KMS-11 (cell line): ENCODE results near the gene LTF.
"Not testable (repeated sequence)": the region's sequence is repeated elsewhere in the genome, so short reads cannot be mapped to it uniquely, and the experiment has no call there.

ENCODE experiments used
- H2AFZ ChIP-seq: fragments of 200-600 bp; sonication (generic); 2 replicates; pipeline ENCODE4 v1.6.1; 2016; ENCODE audit warnings: antibody characterized with exemption, mixed run types, low read depth
- H3K27ac ChIP-seq: fragments of 200-600 bp; sonication (generic); 2 replicates; pipeline ENCODE4 v1.6.1; 2016; ENCODE audit warnings: mild to moderate bottlenecking, mixed run types
- H3K27me3 ChIP-seq: fragments of 200-600 bp; sonication (generic); 2 replicates; pipeline ENCODE4 v1.6.1; 2017; ENCODE audit warnings: mild to moderate bottlenecking, low read depth, mixed run types, moderate library complexity; ENCODE audit not compliant: insufficient read depth
- H3K36me3 ChIP-seq: fragments of 200-600 bp; sonication (generic); 2 replicates; pipeline ENCODE4 v1.6.1; 2017; ENCODE audit warnings: mild to moderate bottlenecking, mixed run types; ENCODE audit not compliant: insufficient read depth
- H3K4me1 ChIP-seq: fragments of 200-600 bp; sonication (generic); 2 replicates; pipeline ENCODE4 v1.6.1; 2016; ENCODE audit warnings: mild to moderate bottlenecking, low read depth, mixed run types; ENCODE audit not compliant: poor library complexity, severe bottlenecking
- H3K4me2 ChIP-seq: fragments of 200-600 bp; sonication (generic); 2 replicates; pipeline ENCODE4 v1.7.0; 2016; ENCODE audit warnings: mild to moderate bottlenecking, mixed run types
- H3K4me3 ChIP-seq: fragments of 200-600 bp; sonication (generic); IDR thresholded peaks from 2 replicates; pipeline ENCODE4 v1.6.1; 2017; ENCODE audit warnings: low read depth, low read length, mixed read lengths; ENCODE audit not compliant: insufficient read depth
- H3K79me2 ChIP-seq: fragments of 200-600 bp; sonication (generic); 2 replicates; pipeline ENCODE4 v1.6.1; 2016; ENCODE audit warnings: low read depth, mixed run types; ENCODE audit not compliant: insufficient read depth
- H3K9ac ChIP-seq: fragments of 200-600 bp; sonication (generic); 2 replicates; pipeline ENCODE4 v1.6.1; 2016; ENCODE audit warnings: mild to moderate bottlenecking, mixed run types
- H4K20me1 ChIP-seq: fragments of 200-600 bp; sonication (generic); 2 replicates; pipeline ENCODE4 v1.6.1; 2016; ENCODE audit warnings: mild to moderate bottlenecking, mixed run types; ENCODE audit not compliant: insufficient read depth
- CTCF ChIP-seq: fragments of 200-600 bp; sonication (generic); conservative IDR thresholded peaks from 2 replicates; pipeline ENCODE4 v1.6.1; 2017; ENCODE audit warnings: low read depth, mild to moderate bottlenecking, antibody characterized with exemption, low read length, moderate library complexity, mixed read lengths

LTF gene

GRCh38 chr3:46393011-46393410 is 71.7 kb downstream of the LTF start:
- no peak for TF ChIP-seq CTCF
- Histone ChIP-seq H3K4me1 (peaks cover 15% of the 10 kb centered on the region), H3K36me3 (no peaks in the 10 kb centered on the region), H3K27ac (no peak overlapping the region), H2AFZ (no peak overlapping the region), H3K9ac (no peak overlapping the region), H3K4me3 (no peak overlapping the region), H3K27me3 (no peaks in the 10 kb centered on the region), H4K20me1 (no peaks in the 10 kb centered on the region), H3K4me2 (peak overlapping the region; percentile 29; the same call in 1 of the 2 replicates), H3K79me2 (no peaks in the 10 kb centered on the region)

- not testable (repeated sequence) for H2AFZ ChIP-seq, H3K27ac ChIP-seq, H3K36me3 ChIP-seq, H3K27me3 ChIP-seq, H4K20me1 ChIP-seq, H3K4me2 ChIP-seq, H3K79me2 ChIP-seq, H3K4me3 ChIP-seq, H3K9ac ChIP-seq
- peaks cover 15% of the 10 kb centered on the region for H3K4me1 ChIP-seq
Observed at GRCh38 chr3:46391526-46391925, 73.2 kb downstream of the LTF start.

GRCh38 chr3:46389306-46389705 is 75.4 kb downstream of the LTF start:
- no peaks in the 10 kb centered on the region for H3K79me2 ChIP-seq
- TF ChIP-seq CTCF = no peak
- H2AFZ ChIP-seq = no peak overlapping the region
- no peak overlapping the region for H3K9ac ChIP-seq
- H4K20me1 ChIP-seq = no peaks in the 10 kb centered on the region
- no peak overlapping the region for H3K4me2 ChIP-seq
- H3K27me3 ChIP-seq = no peaks in the 10 kb centered on the region
- H3K27ac ChIP-seq = no peak overlapping the region
- H3K4me1 ChIP-seq = peaks cover 15% of the 10 kb centered on the region
- H3K4me3 ChIP-seq = no peak overlapping the region
- H3K36me3 ChIP-seq = no peaks in the 10 kb centered on the region

GRCh38 chr3:46388847-46389246 is 75.9 kb downstream of the LTF start:
- not testable (repeated sequence) for H3K4me3 ChIP-seq

GRCh38 chr3:46386205-46386604 is 78.5 kb downstream of the LTF start:
- peaks cover 10% of the 10 kb centered on the region for H3K4me1 ChIP-seq
- H4K20me1 ChIP-seq = no peaks in the 10 kb centered on the region
- no peak overlapping the region for H3K9ac ChIP-seq
- no peaks in the 10 kb centered on the region for H3K36me3 ChIP-seq
- H3K4me2 ChIP-seq = no peak overlapping the region
- H3K27me3 ChIP-seq = no peaks in the 10 kb centered on the region
- no peak overlapping the region for H3K4me3 ChIP-seq
- no peak for TF ChIP-seq CTCF
- H3K79me2 ChIP-seq = no peaks in the 10 kb centered on the region
- H2AFZ ChIP-seq = no peak overlapping the region
- no peak overlapping the region for H3K27ac ChIP-seq

More at GRCh38 chr3:46388847-46389246, 75.9 kb downstream of the LTF start:
- not testable (repeated sequence) for H2AFZ ChIP-seq, H3K27me3 ChIP-seq, H3K9ac ChIP-seq, H3K4me2 ChIP-seq, H4K20me1 ChIP-seq, H3K79me2 ChIP-seq, H3K36me3 ChIP-seq, H3K27ac ChIP-seq
- peaks cover 12% of the 10 kb centered on the region for H3K4me1 ChIP-seq
